Keratinocyte (primary cell): ENCODE results near the gene MAPK14. TPM values are rescaled to one million over a fixed set of nuclear protein-coding genes. Genes with fewer than 3 reads are reported as not detected.
"Not testable (repeated sequence)": the region's sequence is repeated elsewhere in the genome, so short reads cannot be mapped to it uniquely, and the experiment has no call there.

Experiments
- DNase-seq: peaks from one replicate; pipeline ENCODE4 v3.0.0-alpha.2; 2011; ENCODE audit warnings: low read depth, missing footprints, low spot score
- FAIRE-seq: peaks from 2 replicates; lab custom pipeline; 2011; peaks lifted over from hg19 to GRCh38; lab: Jason Lieb, UNC
- H2AFZ ChIP-seq: 2 replicates; pipeline ENCODE4 v1.6.0; 2012; ENCODE audit warnings: low read length, control low read depth, inconsistent platforms; ENCODE audit not compliant: control insufficient read depth
- H3K27ac ChIP-seq: 2 replicates; pipeline ENCODE4 v1.5.1; 2011; ENCODE audit warnings: low read length; ENCODE audit not compliant: control insufficient read depth, insufficient read depth
- H3K27me3 ChIP-seq: 3 replicates; pipeline ENCODE4 v1.6.0; 2011; ENCODE audit warnings: low read length; ENCODE audit not compliant: control insufficient read depth, insufficient read depth; ENCODE audit errors: extremely low read depth
- H3K36me3 ChIP-seq, 2 experiments: 2 replicates in 1 of 2; 3 replicates in 1 of 2; pipeline ENCODE4 v1.5.1; 2011; ENCODE audit warnings: low read length in 2 of 2, mild to moderate bottlenecking in 1 of 2; ENCODE audit not compliant: control insufficient read depth in 2 of 2, insufficient read depth in 2 of 2; ENCODE audit errors: extremely low read depth in 1 of 2
- H3K4me1 ChIP-seq: 3 replicates; pipeline ENCODE4 v1.5.1; 2011; ENCODE audit warnings: low read length; ENCODE audit not compliant: control insufficient read depth, insufficient read depth; ENCODE audit errors: extremely low read depth
- H3K4me2 ChIP-seq: 3 replicates; pipeline ENCODE4 v1.6.0; 2011; ENCODE audit warnings: low read depth, low read length; ENCODE audit not compliant: control insufficient read depth, insufficient read depth; ENCODE audit errors: extremely low read depth
- H3K4me3 ChIP-seq, 3 experiments: fragments of 200-600 bp in 1 of 3; sonication (generic) in 1 of 3; 2 replicates in 2 of 3; 3 replicates in 1 of 3; pipeline ENCODE4 v1.5.1; 2011 to 2016; ENCODE audit warnings: low read length in 3 of 3, mild to moderate bottlenecking in 3 of 3, control low read depth in 2 of 3, inconsistent platforms in 1 of 3, low read depth in 1 of 3, mixed read lengths in 1 of 3, mixed run types in 1 of 3, moderate library complexity in 1 of 3; ENCODE audit not compliant: control insufficient read depth in 2 of 3, insufficient read depth in 2 of 3; ENCODE audit errors: extremely low read depth in 1 of 3
- H3K79me2 ChIP-seq: 2 replicates; pipeline ENCODE4 v1.6.0; 2012; ENCODE audit warnings: low read length; ENCODE audit not compliant: control insufficient read depth, insufficient read depth
- H3K9ac ChIP-seq: 3 replicates; pipeline ENCODE4 v1.6.0; 2011; ENCODE audit warnings: low read length; ENCODE audit not compliant: control insufficient read depth, insufficient read depth; ENCODE audit errors: extremely low read depth
- H3K9me1 ChIP-seq: 3 replicates; pipeline ENCODE4 v1.6.0; 2011; ENCODE audit warnings: low read length; ENCODE audit not compliant: control insufficient read depth, insufficient read depth; ENCODE audit errors: extremely low read depth
- H3K9me3 ChIP-seq: 2 replicates; pipeline ENCODE4 v1.5.1; 2012; ENCODE audit warnings: low read depth, low read length; ENCODE audit not compliant: control insufficient read depth
- H4K20me1 ChIP-seq: 3 replicates; pipeline ENCODE4 v1.6.0; 2011; ENCODE audit warnings: low read length; ENCODE audit not compliant: control insufficient read depth, insufficient read depth; ENCODE audit errors: extremely low read depth
- CTCF ChIP-seq, 3 experiments: IDR thresholded peaks in 1 of 3; conservative IDR thresholded peaks in 1 of 3; optimal IDR thresholded peaks in 1 of 3; 2 replicates in 2 of 3; 3 replicates in 1 of 3; pipeline versions ENCODE3 to v1.5.1; 2011; ENCODE audit warnings: low read length in 3 of 3, mild to moderate bottlenecking in 3 of 3, moderate library complexity in 2 of 3, control low read depth in 1 of 3, inconsistent platforms in 1 of 3; ENCODE audit not compliant: insufficient read depth in 2 of 3; ENCODE audit errors: extremely low read depth in 1 of 3
- EZH2 ChIP-seq: IDR thresholded peaks from one replicate; pipeline ENCODE4 v1.6.1; 2012; ENCODE audit warnings: inconsistent platforms, mild to moderate bottlenecking, low read length, moderate library complexity
- dilution Hi-C: fragments of 300-500 bp; cut with MboI; formaldehyde crosslinking; loops from one replicate; pipeline ENCODE4 v1.7.0; 2020; ENCODE audit warnings: low sequenced_read_pairs; ENCODE audit not compliant: extremely low pct_ligation_motif_present
- polyA plus RNA-seq, 5 experiments: library from polyadenylated mRNA; depleted of rRNA in 3 of 5; stranded (reverse) in 3 of 5; stranded (forward) in 1 of 5; unstranded in 1 of 5; fragments of >200 nt; gene quantifications; 1 replicate in 1 of 5; 2 replicates in 3 of 5; 3 replicates in 1 of 5; pipeline versions ENCODE4 v1.2.1 to v1.2.3, GENCODE V29; 2011 to 2012; ENCODE audit warnings: missing spikeins in 2 of 5, low read depth in 1 of 5, low replicate concordance in 1 of 5

Gene MAPK14
- polyA plus RNA-seq, 1 donor (not counting 4 experiments of a cell fraction or from before 2014, with no cell fraction given), result 52.4 TPM

GRCh38 chr6:36123270-36124139, 95.9 kb downstream of the MAPK14 start:
- no peaks in the 10 kb centered on the region for H3K9me3 ChIP-seq
- no peak for TF ChIP-seq EZH2
- peak; percentile 66 to 92 (median 91) for TF ChIP-seq CTCF (optimal IDR thresholded peaks at IDR 0.05 in 1 of 3, IDR thresholded peaks at IDR 0.05 in 1 of 3, conservative IDR thresholded peaks at IDR 0.05 in 1 of 3; ENCODE audit: extremely low read depth in 1 of 3, insufficient read depth in 2 of 3, low read length in 3 of 3)
- dilution Hi-C loops, result no loop called here
- no peaks in the 10 kb centered on the region for H3K79me2 ChIP-seq
- DNase-seq (peak; percentile 30), FAIRE-seq (no peak)
- H4K20me1 ChIP-seq, result no peaks in the 10 kb centered on the region
- H3K4me1 ChIP-seq, result peaks cover 16% of the 10 kb centered on the region
- no peaks in the 10 kb centered on the region for H3K36me3 ChIP-seq
- no peaks in the 10 kb centered on the region for H3K9me1 ChIP-seq
- no peak overlapping the region for H3K27ac ChIP-seq
- H3K9ac ChIP-seq, result no peak overlapping the region
- no peak overlapping the region for H3K4me2 ChIP-seq
- H3K4me3 ChIP-seq, result no peak overlapping the region
- no peaks in the 10 kb centered on the region for H3K27me3 ChIP-seq
- no peak overlapping the region for H2AFZ ChIP-seq

- peaks cover 16% of the 10 kb centered on the region for H3K4me1 ChIP-seq
- H3K4me3 ChIP-seq, H3K79me2 ChIP-seq, H3K9me1 ChIP-seq, H3K36me3 ChIP-seq, H3K9me3 ChIP-seq, H3K9ac ChIP-seq, H3K27me3 ChIP-seq, H4K20me1 ChIP-seq, dilution Hi-C loops, DNase-seq, H2AFZ ChIP-seq, H3K4me2 ChIP-seq, FAIRE-seq, H3K27ac ChIP-seq: not testable (repeated sequence)
Observed at GRCh38 chr6:36124346-36124745, 96.7 kb downstream of the MAPK14 start.
